GM20000 (cell line): ENCODE data around the gene TCP11.

ENCODE experiments used
- DNase-seq: peaks from one replicate; pipeline ENCODE4 v3.0.0; 2012; ENCODE audit warnings: low spot score
- TF ChIP-seq, protein P1 (sequence below): IDR thresholded peaks from 2 replicates; pipeline ENCODE4 v1.5.1; 2012; ENCODE audit warnings: mild to moderate bottlenecking, control low read depth; ENCODE audit errors: extremely low read depth, missing control alignments

The TCP11 gene

DNA sequence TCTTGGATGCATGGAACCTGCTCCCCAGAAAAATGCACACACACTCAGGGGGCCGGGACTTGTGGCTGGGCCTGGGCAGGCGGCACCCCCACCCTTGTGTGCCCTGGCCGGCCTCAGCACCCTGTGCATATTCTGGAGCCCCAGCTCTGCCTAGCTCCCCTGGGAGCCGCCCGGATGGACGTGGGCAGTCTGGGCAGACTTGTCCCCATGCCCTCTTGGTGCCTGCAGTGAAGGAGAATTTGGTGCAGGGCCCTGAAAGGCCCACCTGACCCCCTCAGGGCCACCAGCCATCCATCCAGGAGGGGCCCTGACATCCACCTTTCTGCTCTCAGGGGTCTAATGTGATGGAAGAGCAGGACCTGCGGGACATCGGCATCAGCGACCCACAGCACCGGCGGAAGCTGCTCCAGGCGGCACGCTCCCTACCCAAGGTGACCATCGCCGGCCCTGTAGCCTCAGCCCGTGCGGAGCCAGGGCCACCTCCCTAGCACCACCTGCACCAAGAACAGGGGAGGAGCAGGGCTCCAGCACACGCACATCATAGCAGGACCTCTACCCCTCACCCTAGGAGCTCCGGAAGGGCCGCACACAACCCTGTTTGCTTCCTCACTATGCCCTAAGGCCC lies 62.8 kb downstream of the TCP11 start:
- TF ChIP-seq, protein P1, sequence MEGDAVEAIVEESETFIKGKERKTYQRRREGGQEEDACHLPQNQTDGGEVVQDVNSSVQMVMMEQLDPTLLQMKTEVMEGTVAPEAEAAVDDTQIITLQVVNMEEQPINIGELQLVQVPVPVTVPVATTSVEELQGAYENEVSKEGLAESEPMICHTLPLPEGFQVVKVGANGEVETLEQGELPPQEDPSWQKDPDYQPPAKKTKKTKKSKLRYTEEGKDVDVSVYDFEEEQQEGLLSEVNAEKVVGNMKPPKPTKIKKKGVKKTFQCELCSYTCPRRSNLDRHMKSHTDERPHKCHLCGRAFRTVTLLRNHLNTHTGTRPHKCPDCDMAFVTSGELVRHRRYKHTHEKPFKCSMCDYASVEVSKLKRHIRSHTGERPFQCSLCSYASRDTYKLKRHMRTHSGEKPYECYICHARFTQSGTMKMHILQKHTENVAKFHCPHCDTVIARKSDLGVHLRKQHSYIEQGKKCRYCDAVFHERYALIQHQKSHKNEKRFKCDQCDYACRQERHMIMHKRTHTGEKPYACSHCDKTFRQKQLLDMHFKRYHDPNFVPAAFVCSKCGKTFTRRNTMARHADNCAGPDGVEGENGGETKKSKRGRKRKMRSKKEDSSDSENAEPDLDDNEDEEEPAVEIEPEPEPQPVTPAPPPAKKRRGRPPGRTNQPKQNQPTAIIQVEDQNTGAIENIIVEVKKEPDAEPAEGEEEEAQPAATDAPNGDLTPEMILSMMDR = no peak

DNA sequence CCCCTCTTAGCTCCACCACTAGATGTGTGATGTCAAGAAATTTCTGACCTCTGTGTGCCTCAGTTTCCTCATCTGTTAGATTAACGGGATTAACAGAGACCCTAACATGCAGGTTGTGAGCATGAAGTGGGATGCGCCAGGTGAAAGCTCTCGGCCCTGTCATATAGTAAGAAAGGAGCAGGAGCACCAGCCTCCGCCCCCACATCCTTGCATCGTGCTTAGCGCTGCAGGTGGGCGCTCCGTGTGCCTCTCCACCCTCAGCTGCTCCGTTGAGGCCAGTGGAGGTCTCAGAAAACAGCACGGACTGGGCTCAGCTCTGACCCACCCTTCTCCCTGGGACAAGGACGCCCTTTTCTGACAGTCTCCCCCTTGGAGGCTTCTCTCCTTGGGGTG lies 63.4 kb downstream of the TCP11 start:
- TF ChIP-seq, protein P1 = no peak
- no peak for DNase-seq

More for the DNA sequence above, 62.8 kb downstream of the TCP11 start:
- no peak for DNase-seq

DNA sequence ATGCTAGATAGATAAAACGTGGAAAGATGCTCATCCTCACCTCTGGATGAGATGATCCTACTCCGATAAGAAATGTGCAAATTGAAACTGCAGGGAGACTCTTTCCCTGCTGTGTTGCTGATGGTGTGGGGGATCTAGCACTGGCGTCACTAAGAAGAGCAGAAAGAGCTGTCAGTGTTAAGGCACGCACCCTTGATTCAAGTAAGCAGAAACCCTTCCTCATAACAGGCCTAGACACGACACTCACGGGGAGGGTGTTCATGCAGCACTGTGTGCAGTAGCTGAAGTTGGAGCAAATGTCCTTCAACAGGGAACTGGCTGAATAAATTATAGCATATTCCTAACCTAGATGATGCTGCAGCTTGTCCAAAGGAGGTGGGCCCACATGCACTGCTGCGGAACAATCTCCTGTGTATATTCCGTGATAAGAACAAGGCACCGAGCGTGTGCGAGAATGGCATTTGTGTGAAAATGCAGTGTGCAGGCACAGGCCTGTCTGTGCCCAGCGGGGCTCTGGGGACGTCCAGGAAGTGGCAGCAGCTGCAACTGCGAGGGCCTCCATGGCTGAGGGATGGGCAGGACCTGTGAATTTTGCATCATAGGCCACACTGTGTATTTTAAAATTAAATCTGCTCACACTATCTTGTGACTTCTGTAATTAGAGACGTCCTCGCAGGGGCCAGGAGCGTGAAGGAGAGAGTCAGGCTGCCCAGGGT lies 64.0 kb downstream of the TCP11 start:
- TF ChIP-seq, protein P1 = no peak
- DNase-seq = no peak

DNA sequence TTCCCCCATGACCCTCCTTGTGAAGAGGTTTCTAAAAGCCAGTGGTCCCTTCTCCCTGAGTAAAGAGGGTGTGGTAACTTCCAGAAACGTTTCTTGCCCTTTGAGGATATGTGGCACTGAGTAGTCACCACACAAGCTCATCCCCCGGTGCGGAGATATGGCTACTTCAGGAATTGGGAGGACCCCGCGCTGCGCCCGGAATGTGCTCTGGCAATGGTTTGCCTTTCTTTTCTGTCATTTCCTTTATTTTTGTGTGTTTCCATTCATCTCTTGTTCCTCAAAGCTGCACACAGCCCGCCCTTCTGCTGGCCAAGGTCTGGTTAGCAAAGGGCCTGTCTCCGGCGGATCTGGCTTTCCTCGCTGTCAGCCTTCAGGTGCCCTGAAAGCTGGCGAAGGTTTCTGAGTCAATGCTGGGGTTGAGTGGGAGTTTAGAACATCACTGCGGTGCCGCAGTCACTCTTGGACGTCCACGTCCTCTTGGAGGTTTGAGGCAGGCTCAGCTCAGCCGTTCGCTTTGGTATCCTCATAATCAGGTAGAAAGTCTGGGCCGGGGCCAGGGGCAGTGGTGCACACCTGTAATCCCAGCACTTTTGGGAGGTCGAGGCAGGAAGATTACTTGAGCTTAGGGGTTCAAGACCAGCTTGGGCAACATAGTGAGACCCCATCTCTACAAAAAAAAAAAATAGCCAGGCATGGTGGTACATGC lies 67.2 kb downstream of the TCP11 start:
- TF ChIP-seq, protein P1 = no peak
- no peak for DNase-seq

DNA sequence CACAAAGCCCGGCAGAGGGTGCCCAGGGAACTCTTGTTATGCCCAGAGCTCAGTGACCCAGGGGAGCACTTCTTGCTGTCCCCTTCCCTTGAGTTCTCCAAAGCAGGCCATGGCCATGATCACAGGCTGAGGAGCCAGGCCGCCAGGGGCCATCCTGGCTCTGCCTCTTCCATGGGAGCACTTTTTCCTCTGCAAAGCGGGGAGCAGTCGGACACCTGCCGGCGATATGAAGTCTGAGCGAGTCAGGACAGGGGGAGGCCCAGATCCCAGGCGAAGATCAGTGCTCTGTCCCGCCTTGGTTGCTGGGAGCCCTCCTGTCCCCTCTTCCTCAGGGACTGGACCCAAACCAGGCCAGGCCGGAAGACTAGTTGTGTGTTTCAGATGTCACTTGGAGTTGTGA lies 67.9 kb downstream of the TCP11 start:
- DNase-seq = no peak
- TF ChIP-seq, protein P1 = no peak

DNA sequence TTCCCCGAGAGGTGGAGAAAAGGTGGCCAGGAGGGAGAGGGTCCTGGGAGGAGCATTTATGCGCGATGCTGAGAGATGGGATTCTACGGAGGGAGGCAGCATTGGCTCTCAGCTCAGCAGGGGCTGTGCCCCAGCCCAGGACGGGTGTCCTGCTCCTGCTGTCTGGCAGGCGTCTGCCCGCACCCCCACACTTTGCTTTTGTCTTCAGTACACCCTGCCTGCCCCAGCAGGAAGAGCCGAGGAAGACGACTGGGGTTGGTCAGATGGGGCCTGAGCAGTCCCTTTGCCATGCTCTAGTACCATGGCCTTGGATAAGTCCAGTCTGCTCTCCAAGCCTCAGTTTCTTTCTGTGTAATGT lies 68.5 kb downstream of the TCP11 start:
- DNase-seq = no peak
- TF ChIP-seq, protein P1 = no peak

DNA sequence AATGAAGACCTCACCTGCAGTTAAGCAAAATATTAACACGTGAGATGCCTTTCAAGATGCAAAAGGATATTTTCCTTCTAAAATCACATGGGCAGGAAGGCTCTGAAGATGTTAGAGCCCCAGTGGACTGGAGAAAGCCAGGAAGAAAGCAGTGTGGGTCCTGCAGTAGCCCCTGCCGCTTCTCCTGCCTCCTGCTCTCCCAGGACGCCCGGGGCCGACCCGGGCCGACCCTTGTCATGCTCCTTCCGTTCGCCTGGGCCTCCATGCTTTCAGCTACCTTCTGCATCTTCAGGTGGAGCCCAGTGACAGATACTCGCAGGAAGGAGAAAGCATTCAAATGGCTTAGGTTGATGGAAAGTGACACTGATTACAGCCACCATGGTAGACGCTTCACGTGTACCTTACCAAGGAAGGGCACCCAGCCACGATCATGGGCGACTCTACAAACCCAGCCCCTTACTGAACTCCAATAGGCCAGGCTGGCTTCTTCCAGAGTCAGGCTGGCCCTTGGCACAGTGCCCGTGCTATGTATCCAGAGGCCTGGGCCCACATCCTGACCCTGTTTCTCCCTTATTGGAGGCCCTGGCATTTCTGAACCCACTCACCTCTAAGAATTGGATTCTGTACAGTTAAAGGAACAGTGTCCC lies 69.0 kb downstream of the TCP11 start:
- TF ChIP-seq, protein P1 = no peak
- no peak for DNase-seq
